Activated B cell treated with CpG ODN at 0.5 μM for 24 hours (primary cell): ENCODE measurements around the gene NPHP4. TPM values are rescaled to one million over a fixed set of nuclear protein-coding genes. Genes with fewer than 3 reads are reported as not detected.

Source experiments
- ATAC-seq: fragments of 200-7000 bp; cut with Tn5 transposase; one replicate; pipeline ENCODE4 v1.10.0; 2021; ENCODE audit warnings: low read depth, mild to moderate bottlenecking, moderate library complexity
- CTCF ChIA-PET: fragments of 350-600 bp; sonication (Branson Sonifier 250); formaldehyde crosslinking; loops from one replicate; lab custom pipeline; 2021; ENCODE audit warnings: antibody characterized with exemption; lab: Charles Lee
- POLR2A ChIA-PET: fragments of 350-600 bp; sonication (Branson Sonifier 250); formaldehyde crosslinking; loops from one replicate; lab custom pipeline; 2021; ENCODE audit warnings: antibody characterized with exemption; lab: Charles Lee
- DNase-seq: peaks from one replicate; pipeline ENCODE4 v3.0.0; 2022
- H3K27ac Mint-ChIP-seq: one replicate; pipeline ENCODE4 v1.8.0; 2020; ENCODE audit warnings: mixed read lengths
- H3K27me3 Mint-ChIP-seq: one replicate; pipeline ENCODE4 v1.8.0; 2021; ENCODE audit warnings: mixed read lengths
- H3K36me3 Mint-ChIP-seq: one replicate; pipeline ENCODE4 v1.8.0; 2021; ENCODE audit warnings: low read depth, mixed read lengths
- H3K4me1 Mint-ChIP-seq: one replicate; pipeline ENCODE4 v1.8.0; 2021; ENCODE audit warnings: mixed read lengths
- H3K4me3 Mint-ChIP-seq: one replicate; pipeline ENCODE4 v1.8.0; 2020; ENCODE audit warnings: mild to moderate bottlenecking, mixed read lengths
- H3K9me3 Mint-ChIP-seq: one replicate; pipeline ENCODE4 v1.8.0; 2020; ENCODE audit warnings: mixed read lengths
- CTCF ChIP-seq: fragments of 200-600 bp; IDR thresholded peaks from one replicate; pipeline ENCODE4 v1.8.0; 2022; ENCODE audit warnings: antibody characterized with exemption, mild to moderate bottlenecking
- intact Hi-C: fragments of 100-400 bp; cut with micrococcal nuclease; formaldehyde crosslinking; loops from one replicate; pipeline ENCODE4 v1.15.1; 2024
- total RNA-seq: library from RNA; stranded (reverse); gene quantifications from 2 replicates; pipeline ENCODE4 v1.2.3, GENCODE V29; 2022

Gene NPHP4
- total RNA-seq, 1 donor from 2014 or later, result 8.0 TPM

GRCh38 chr1:5890346-5891106 is 101.7 kb downstream of the NPHP4 start:
- H3K36me3 Mint-ChIP-seq, result peaks cover 5% of the 10 kb centered on the region
- ATAC-seq, result no peak
- H3K27me3 Mint-ChIP-seq, result no peaks in the 10 kb centered on the region
- intact Hi-C loops, result no loop called here
- no peaks in the 10 kb centered on the region for H3K4me1 Mint-ChIP-seq
- ChIA-PET POLR2A (no interaction called here), CTCF (no interaction called here)
- no peaks in the 10 kb centered on the region for H3K9me3 Mint-ChIP-seq
- no peak for DNase-seq
- H3K27ac Mint-ChIP-seq, result no peak overlapping the region
- H3K4me3 Mint-ChIP-seq, result no peak overlapping the region
- TF ChIP-seq CTCF, result no peak

GRCh38 chr1:5889901-5890300 is 102.3 kb downstream of the NPHP4 start:
- Mint-ChIP-seq H3K27ac (no peak overlapping the region), H3K9me3 (no peaks in the 10 kb centered on the region), H3K36me3 (peaks cover 5% of the 10 kb centered on the region), H3K4me1 (no peaks in the 10 kb centered on the region), H3K27me3 (no peaks in the 10 kb centered on the region), H3K4me3 (no peak overlapping the region)
- TF ChIP-seq CTCF, result no peak
- no peak for ATAC-seq
- no peak for DNase-seq
- intact Hi-C loops, result no loop called here
- POLR2A ChIA-PET, result no interaction called here
- CTCF ChIA-PET, result no interaction called here

- H3K27ac Mint-ChIP-seq, result no peak overlapping the region
- ChIA-PET CTCF (no interaction called here), POLR2A (no interaction called here)
- no peaks in the 10 kb centered on the region for H3K4me1 Mint-ChIP-seq
- intact Hi-C loops, result no loop called here
- peaks cover under 1% of the 10 kb centered on the region for H3K36me3 Mint-ChIP-seq
- TF ChIP-seq CTCF, result no peak
- H3K27me3 Mint-ChIP-seq, result no peaks in the 10 kb centered on the region
- no peaks in the 10 kb centered on the region for H3K9me3 Mint-ChIP-seq
- ATAC-seq (no peak), DNase-seq (no peak)
- no peak overlapping the region for H3K4me3 Mint-ChIP-seq
Measured at GRCh38 chr1:5889462-5889861, 102.8 kb downstream of the NPHP4 start.

GRCh38 chr1:5888606-5889211 is 103.5 kb downstream of the NPHP4 start:
- H3K27ac Mint-ChIP-seq, result no peak overlapping the region
- POLR2A ChIA-PET, result no interaction called here
- DNase-seq (no peak), ATAC-seq (no peak)
- no peaks in the 10 kb centered on the region for H3K4me1 Mint-ChIP-seq
- no peaks in the 10 kb centered on the region for H3K36me3 Mint-ChIP-seq
- CTCF ChIA-PET, result no interaction called here
- no peaks in the 10 kb centered on the region for H3K9me3 Mint-ChIP-seq
- TF ChIP-seq CTCF, result no peak
- no peaks in the 10 kb centered on the region for H3K27me3 Mint-ChIP-seq
- H3K4me3 Mint-ChIP-seq, result no peak overlapping the region
- intact Hi-C loops, result no loop called here

- no peak for DNase-seq
- Mint-ChIP-seq H3K4me3 (no peak overlapping the region), H3K4me1 (no peaks in the 10 kb centered on the region), H3K27ac (no peak overlapping the region), H3K9me3 (no peaks in the 10 kb centered on the region), H3K36me3 (peaks cover under 1% of the 10 kb centered on the region), H3K27me3 (no peaks in the 10 kb centered on the region)
- ChIA-PET POLR2A (no interaction called here), CTCF (no interaction called here)
- no peak for ATAC-seq
- no peak for TF ChIP-seq CTCF
- intact Hi-C loops, result no loop called here
Measured at GRCh38 chr1:5887971-5888361, 104.3 kb downstream of the NPHP4 start.
